GM06990 (cell line): ENCODE data around the gene PPP1R14D.

ENCODE experiments used
- DNase-seq: peaks from one replicate; pipeline ENCODE4 v3.0.0-alpha.2; 2011; ENCODE audit not compliant: insufficient read length; ENCODE audit errors: extremely low read depth
- H3K27me3 ChIP-seq: replicated peaks from 2 replicates; pipeline ENCODE4 v1.6.0; 2011; ENCODE audit warnings: low read length; ENCODE audit not compliant: control insufficient read depth, insufficient read depth
- H3K36me3 ChIP-seq: 2 replicates; pipeline ENCODE4 v1.5.1; 2011; ENCODE audit warnings: low read length; ENCODE audit not compliant: control insufficient read depth, insufficient read depth
- H3K4me3 ChIP-seq: replicated peaks from 2 replicates; pipeline ENCODE4 v1.5.1; 2011; ENCODE audit warnings: low read depth, mild to moderate bottlenecking, control low read depth, low read length
- TF ChIP-seq, protein P1 (sequence below): IDR thresholded peaks from 2 replicates; pipeline ENCODE4 v1.5.1; 2011; ENCODE audit warnings: low read length, control low read depth, mild to moderate bottlenecking, inconsistent platforms; ENCODE audit not compliant: insufficient read depth, poor library complexity, severe bottlenecking

The PPP1R14D gene

GRCh38 chr15:40775007-40775406 is 53.5 kb downstream of the PPP1R14D start:
- no peak overlapping the region for H3K4me3 ChIP-seq
- DNase-seq, result no peak
- TF ChIP-seq, protein P1, sequence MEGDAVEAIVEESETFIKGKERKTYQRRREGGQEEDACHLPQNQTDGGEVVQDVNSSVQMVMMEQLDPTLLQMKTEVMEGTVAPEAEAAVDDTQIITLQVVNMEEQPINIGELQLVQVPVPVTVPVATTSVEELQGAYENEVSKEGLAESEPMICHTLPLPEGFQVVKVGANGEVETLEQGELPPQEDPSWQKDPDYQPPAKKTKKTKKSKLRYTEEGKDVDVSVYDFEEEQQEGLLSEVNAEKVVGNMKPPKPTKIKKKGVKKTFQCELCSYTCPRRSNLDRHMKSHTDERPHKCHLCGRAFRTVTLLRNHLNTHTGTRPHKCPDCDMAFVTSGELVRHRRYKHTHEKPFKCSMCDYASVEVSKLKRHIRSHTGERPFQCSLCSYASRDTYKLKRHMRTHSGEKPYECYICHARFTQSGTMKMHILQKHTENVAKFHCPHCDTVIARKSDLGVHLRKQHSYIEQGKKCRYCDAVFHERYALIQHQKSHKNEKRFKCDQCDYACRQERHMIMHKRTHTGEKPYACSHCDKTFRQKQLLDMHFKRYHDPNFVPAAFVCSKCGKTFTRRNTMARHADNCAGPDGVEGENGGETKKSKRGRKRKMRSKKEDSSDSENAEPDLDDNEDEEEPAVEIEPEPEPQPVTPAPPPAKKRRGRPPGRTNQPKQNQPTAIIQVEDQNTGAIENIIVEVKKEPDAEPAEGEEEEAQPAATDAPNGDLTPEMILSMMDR, result no peak
- no peaks in the 10 kb centered on the region for H3K27me3 ChIP-seq
- peaks cover 33% of the 10 kb centered on the region for H3K36me3 ChIP-seq

DNA sequence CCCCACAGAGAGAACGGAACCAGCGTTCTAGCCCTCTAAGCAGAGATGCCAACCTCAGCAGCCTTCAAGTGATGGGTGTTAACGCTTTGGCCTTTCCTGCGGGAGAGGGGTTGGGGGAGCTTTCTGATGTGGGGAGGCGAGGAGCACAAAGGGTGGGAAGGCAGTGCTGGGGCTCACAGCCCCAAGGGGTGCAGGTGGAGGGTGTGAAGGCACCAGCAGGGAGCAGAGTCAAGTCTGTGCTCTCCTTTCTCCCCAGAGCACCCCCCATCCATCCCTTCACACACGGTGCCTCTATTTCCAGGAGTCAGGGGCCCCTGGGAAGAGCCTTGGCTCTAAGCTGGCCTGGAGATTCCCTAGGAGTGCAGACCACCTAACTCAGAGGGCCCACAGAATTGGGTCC is 54.6 kb downstream of the PPP1R14D start:
- no peak for DNase-seq
- Histone ChIP-seq H3K36me3 (peaks cover 25% of the 10 kb centered on the region), H3K4me3 (no peak overlapping the region), H3K27me3 (no peaks in the 10 kb centered on the region)
- TF ChIP-seq, protein P1, result no peak

DNA sequence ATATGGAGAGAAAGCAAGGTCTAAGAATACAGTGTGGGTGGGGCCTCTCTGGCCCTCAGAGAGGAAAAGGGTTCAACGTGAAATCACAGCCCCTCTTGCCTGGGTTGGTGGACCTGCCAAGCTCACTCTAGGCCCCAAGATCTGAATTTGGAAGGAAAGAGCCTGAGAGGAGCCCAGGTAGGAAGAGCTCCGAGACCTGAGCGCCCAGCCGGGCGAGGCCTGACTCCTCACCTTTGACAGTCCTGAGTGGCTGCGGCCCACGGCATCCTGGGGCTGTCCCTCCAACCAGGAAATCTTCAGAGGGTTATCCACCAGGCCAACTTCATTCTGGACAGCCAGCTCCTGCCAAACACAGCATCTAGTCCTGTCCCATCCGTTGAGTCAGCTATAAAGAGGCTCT is 55.0 kb downstream of the PPP1R14D start:
- Histone ChIP-seq H3K27me3 (no peaks in the 10 kb centered on the region), H3K36me3 (peaks cover 24% of the 10 kb centered on the region), H3K4me3 (no peak overlapping the region)
- TF ChIP-seq, protein P1, result no peak
- DNase-seq, result no peak

GRCh38 chr15:40772014-40772413 is 56.5 kb downstream of the PPP1R14D start:
- no peak for DNase-seq
- no peak overlapping the region for H3K4me3 ChIP-seq
- H3K36me3 ChIP-seq, result peaks cover 29% of the 10 kb centered on the region
- H3K27me3 ChIP-seq, result no peaks in the 10 kb centered on the region
- TF ChIP-seq, protein P1, result no peak

GRCh38 chr15:40771242-40771641 is 57.3 kb downstream of the PPP1R14D start:
- no peaks in the 10 kb centered on the region for H3K27me3 ChIP-seq
- TF ChIP-seq, protein P1, result no peak
- H3K36me3 ChIP-seq, result peaks cover 26% of the 10 kb centered on the region
- no peak for DNase-seq
- no peak overlapping the region for H3K4me3 ChIP-seq

GRCh38 chr15:40770147-40770721 is 58.3 kb downstream of the PPP1R14D start:
- H3K36me3 ChIP-seq, result peaks cover 16% of the 10 kb centered on the region
- TF ChIP-seq, protein P1, result no peak
- no peaks in the 10 kb centered on the region for H3K27me3 ChIP-seq
- H3K4me3 ChIP-seq, result no peak overlapping the region
- DNase-seq, result no peak
